Fibroblast of the aortic adventitia (primary cell): ENCODE data around the gene SKOR1. TPM values are rescaled to one million over a fixed set of nuclear protein-coding genes. Genes with fewer than 3 reads are reported as not detected.

ENCODE experiments used
- DNase-seq: peaks from one replicate; pipeline ENCODE4 v3.0.0-alpha.2; 2010; ENCODE audit warnings: low read depth
- H3K4me3 ChIP-seq: 2 replicates; pipeline ENCODE4 v1.5.1; 2011; ENCODE audit warnings: low read depth, mild to moderate bottlenecking, control low read depth, low read length, moderate library complexity
- CTCF ChIP-seq: IDR thresholded peaks from 2 replicates; pipeline ENCODE4 v1.5.1; 2011; ENCODE audit warnings: mild to moderate bottlenecking, low read length, control low read depth, inconsistent platforms; ENCODE audit not compliant: insufficient read depth
- total RNA-seq: library from RNA; depleted of rRNA; stranded (reverse); fragments of >200 nt; gene quantifications from 2 replicates; pipeline ENCODE4 v1.2.3, GENCODE V29; 2012; ENCODE audit warnings: low replicate concordance

Gene SKOR1
- total RNA-seq, 1 donor: 0.09 TPM

DNA sequence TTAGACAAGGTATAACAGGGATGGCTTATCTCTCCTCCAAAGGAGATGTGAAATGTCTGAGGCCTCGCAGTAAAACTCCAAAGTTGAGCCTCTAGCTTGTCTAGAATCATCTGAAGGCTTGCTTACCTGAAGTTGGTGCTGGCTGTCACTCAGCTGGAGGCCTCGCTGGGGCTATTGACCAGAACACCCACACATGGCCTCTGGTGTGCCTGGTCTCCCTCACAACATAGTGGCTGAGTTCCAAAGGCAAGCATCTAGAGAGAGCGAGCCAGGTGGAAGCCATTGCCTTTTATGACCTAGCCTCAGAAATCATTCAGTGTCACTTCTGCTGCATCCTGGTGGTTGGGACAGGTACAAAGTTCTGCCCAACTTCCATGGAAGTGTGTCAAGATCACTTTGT, 31.9 kb downstream of the SKOR1 start:
- no peak for TF ChIP-seq CTCF
- no peak for DNase-seq
- H3K4me3 ChIP-seq: no peak overlapping the region

- TF ChIP-seq CTCF: no peak
- no peak for DNase-seq
- H3K4me3 ChIP-seq: no peak overlapping the region
Measured at GRCh38 chr15:67859331-67859946, 34.1 kb downstream of the SKOR1 start.

DNA sequence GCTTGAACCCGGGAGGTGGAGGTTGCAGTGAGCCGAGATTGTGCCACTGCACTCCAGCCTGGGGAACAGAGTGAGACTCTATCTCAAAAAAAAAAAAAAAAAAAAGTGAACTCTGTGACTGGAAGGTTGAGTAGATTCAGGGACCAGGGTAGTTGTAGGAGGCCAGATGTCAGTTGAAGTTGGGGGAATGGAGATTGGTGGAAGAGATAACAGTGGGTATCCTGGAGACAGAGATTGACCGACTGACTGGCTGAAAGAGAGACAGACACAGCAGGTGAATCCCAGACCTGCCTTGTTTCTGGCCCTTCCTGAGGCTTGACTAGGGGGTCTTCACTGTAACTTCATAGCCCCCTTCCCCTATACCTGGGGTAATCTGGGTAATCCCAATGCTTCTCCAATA, 36.7 kb downstream of the SKOR1 start:
- no peak for DNase-seq
- no peak for TF ChIP-seq CTCF
- no peak overlapping the region for H3K4me3 ChIP-seq

- DNase-seq: no peak
- no peak for TF ChIP-seq CTCF
- H3K4me3 ChIP-seq: peak overlapping the region; percentile 54
Measured at GRCh38 chr15:67862750-67863441, 37.6 kb downstream of the SKOR1 start.

DNA sequence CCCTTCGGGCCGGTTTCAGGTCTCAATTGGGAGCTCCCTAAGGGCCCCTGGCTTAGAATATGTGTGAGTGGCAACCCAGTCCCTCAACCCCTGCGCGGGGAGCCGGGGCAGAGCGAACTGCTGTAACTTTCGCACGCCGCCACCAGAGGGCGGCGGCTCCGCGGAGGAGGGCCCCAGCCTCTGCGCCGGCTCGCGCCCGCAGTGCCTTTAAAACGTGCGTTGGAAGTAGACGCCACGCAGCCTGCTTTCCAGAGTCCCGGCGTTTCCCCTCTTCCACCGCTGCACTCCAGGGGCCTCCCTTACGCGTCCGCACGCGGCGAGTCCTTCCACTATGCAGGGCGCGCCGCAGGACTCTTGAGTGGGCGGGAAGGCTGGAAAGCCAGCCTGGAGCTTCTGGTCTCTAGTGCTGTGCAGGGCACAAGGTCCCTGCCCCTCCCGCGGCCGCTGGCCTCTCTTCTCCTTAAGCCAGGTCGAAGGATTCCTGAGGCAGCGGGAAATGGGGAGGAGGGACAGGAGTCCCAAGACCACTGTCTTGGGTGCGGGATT, 38.2 kb downstream of the SKOR1 start:
- H3K4me3 ChIP-seq: peak overlapping the region; percentile 61
- DNase-seq: peak; percentile 74
- peak; percentile 81 for TF ChIP-seq CTCF

- DNase-seq: peak; percentile 27
- TF ChIP-seq CTCF: no peak
- no peak overlapping the region for H3K4me3 ChIP-seq
Measured at GRCh38 chr15:67865331-67865730, 40.0 kb downstream of the SKOR1 start.
